GM12878 (cell line): Measurements from ENCODE around the gene MLN. TPM values are rescaled to one million over a fixed set of nuclear protein-coding genes. Genes with fewer than 3 reads are reported as not detected.

Experiments
- ATAC-seq: fragments of 200-7000 bp; cut with Tn5 transposase; 3 replicates; pipeline ENCODE4 v1.9.1; 2020; ENCODE audit warnings: mild to moderate bottlenecking, moderate library complexity
- BruUV-seq: library from RNA; stranded (reverse); fragments of 400-500 nt; replicated peaks from 2 replicates; lab custom pipeline; 2021; lab: Mats Ljungman, UMichigan
- CTCF ChIA-PET: fragments of 300-600 bp; sonication (Branson Sonifier 250); formaldehyde crosslinking; extraction: SDS; loops from one replicate; lab custom pipeline; 2021; ENCODE audit warnings: inconsistent platforms; lab: Yijun Ruan, JAX
- POLR2A ChIA-PET: fragments of 350-600 bp; formaldehyde crosslinking; extraction: SDS; loops from one replicate; lab custom pipeline; 2021; ENCODE audit warnings: inconsistent platforms; lab: Charles Lee
- RAD21 ChIA-PET: fragments of 300-600 bp; sonication (Branson Sonifier 250); formaldehyde crosslinking; loops from one replicate; lab custom pipeline; 2023; ENCODE audit warnings: antibody characterized with exemption; ENCODE audit not compliant: unreplicated experiment; lab: Charles Lee
- SMC1A ChIA-PET: fragments of 300-600 bp; sonication (Branson Sonifier 250); formaldehyde crosslinking; loops from one replicate; lab custom pipeline; 2023; ENCODE audit not compliant: unreplicated experiment, uncharacterized antibody; lab: Charles Lee
- DNase-seq: peaks from one replicate; pipeline ENCODE4 v3.0.0-alpha.2; 2011; ENCODE audit warnings: low read depth, low spot score
- FAIRE-seq: peaks from 3 replicates; lab custom pipeline; 2011; peaks lifted over from hg19 to GRCh38; lab: Jason Lieb, UNC
- H2AFZ ChIP-seq: 2 replicates; pipeline ENCODE4 v1.6.0; 2011; ENCODE audit warnings: low read depth, low read length, control low read depth; ENCODE audit not compliant: control insufficient read depth
- H3K27ac ChIP-seq: 2 replicates; pipeline ENCODE4 v1.5.1; 2011; ENCODE audit warnings: control low read depth; ENCODE audit not compliant: control insufficient read depth, insufficient read depth
- H3K27me3 ChIP-seq, 2 experiments: replicated peaks in 1 of 2; 2 replicates each; pipeline versions ENCODE4 v1.6.0 to v1.6.1; 2011; ENCODE audit warnings: low read length in 1 of 2; ENCODE audit not compliant: control insufficient read depth in 2 of 2, insufficient read depth in 2 of 2
- H3K36me3 ChIP-seq, 2 experiments: 2 replicates each; pipeline ENCODE4 v1.5.1; 2011; ENCODE audit warnings: low read length in 1 of 2; ENCODE audit not compliant: control insufficient read depth in 2 of 2, insufficient read depth in 2 of 2
- H3K4me1 ChIP-seq: 2 replicates; pipeline ENCODE4 v1.6.1; 2011; ENCODE audit warnings: mild to moderate bottlenecking, low read length, moderate library complexity, mixed read lengths; ENCODE audit not compliant: control insufficient read depth, insufficient read depth
- H3K4me2 ChIP-seq: 2 replicates; pipeline ENCODE4 v1.6.0; 2011; ENCODE audit warnings: control low read depth; ENCODE audit not compliant: control insufficient read depth, insufficient read depth
- H3K4me3 ChIP-seq: fragments of 200-600 bp; sonication (generic); 2 replicates; pipeline ENCODE4 v1.5.1; 2016
- H3K79me2 ChIP-seq: 2 replicates; pipeline ENCODE4 v1.6.0; 2011; ENCODE audit warnings: low read length; ENCODE audit not compliant: control insufficient read depth, insufficient read depth
- H3K9ac ChIP-seq: 2 replicates; pipeline ENCODE4 v1.8.0; 2011; ENCODE audit warnings: low read length, control low read depth, mixed read lengths; ENCODE audit not compliant: control insufficient read depth, insufficient read depth
- H3K9me3 ChIP-seq: replicated peaks from 3 replicates; pipeline ENCODE4 v1.5.1; 2011; ENCODE audit warnings: mild to moderate bottlenecking, low read length; ENCODE audit not compliant: control insufficient read depth, insufficient read depth
- H4K20me1 ChIP-seq: 2 replicates; pipeline ENCODE4 v1.6.0; 2011; ENCODE audit not compliant: control insufficient read depth, insufficient read depth
- ASH2L ChIP-seq: fragments of 300-600, 200-600 bp; sonication (generic); IDR thresholded peaks from 2 replicates; pipeline ENCODE4 v1.6.1; 2017; ENCODE audit warnings: low read depth, mild to moderate bottlenecking, borderline replicate concordance
- LARP7 ChIP-seq: fragments of 450-650 bp; IDR thresholded peaks from 2 replicates; pipeline ENCODE4 v1.6.1; 2017; ENCODE audit warnings: mild to moderate bottlenecking
- RB1 ChIP-seq: fragments of 450-650 bp; formaldehyde crosslinking; IDR thresholded peaks from 2 replicates; pipeline ENCODE4 v1.6.1; 2017; ENCODE audit warnings: mild to moderate bottlenecking, borderline replicate concordance
- RBBP5 ChIP-seq: fragments of 200-600 bp; sonication (generic); conservative IDR thresholded peaks from 2 replicates; pipeline ENCODE4 v1.6.1; 2016
- RFX5 ChIP-seq: IDR thresholded peaks from 2 replicates; pipeline ENCODE4 v1.6.1; 2011; ENCODE audit warnings: low read depth, low read length, improper control_type of control experiment
- SRF ChIP-seq, 2 experiments: IDR thresholded peaks; 2 replicates each; pipeline ENCODE4 v1.6.1; 2011; ENCODE audit warnings: low read depth in 2 of 2, low read length in 2 of 2, mild to moderate bottlenecking in 1 of 2, moderate library complexity in 1 of 2
- YY1 ChIP-seq: IDR thresholded peaks from 2 replicates; pipeline ENCODE4 v1.6.1; 2011; ENCODE audit warnings: low read depth, mild to moderate bottlenecking, low read length
- WGBS: methylation state at CpG from one replicate; pipeline ENCODE4 v1.1.6; 2016; ENCODE audit warnings: low lambda C conversion rate; ENCODE audit not compliant: insufficient replicate concordance, insufficient coverage; ENCODE audit errors: missing lambda C conversion rate; 5-methylcytosine and 5-hydroxymethylcytosine counted together
- in situ Hi-C: fragments of 300-500 bp; cut with MboI; formaldehyde crosslinking; loops from 9 replicates; pipeline ENCODE4 v1.14.3; 2018; ENCODE audit warnings: mixed read lengths
- intact Hi-C: fragments of 100-400 bp; cut with micrococcal nuclease; formaldehyde crosslinking; loops from one replicate; pipeline ENCODE4 v1.14.2; 2022; ENCODE audit not compliant: unreplicated experiment
- polyA plus RNA-seq, 11 experiments: library from polyadenylated mRNA; depleted of rRNA in 4 of 11; unstranded in 6 of 11; stranded (reverse) in 5 of 11; fragments of >200 nt; fragmentation: Nextera tagmentation in 4 of 11; fragmentation: Illumina TruSeq in 1 of 11; extraction: Ambion mirVana in 4 of 11; extraction: Trizol in 1 of 11; gene quantifications; 1 replicate in 1 of 11; 2 replicates in 10 of 11; pipeline versions ENCODE4 v1.2.1 to v1.2.3, GENCODE V29; 2011 to 2016; ENCODE audit warnings: inconsistent platforms in 2 of 11, missing spikeins in 2 of 11, low read depth in 1 of 11
- total RNA-seq, 4 experiments: library from RNA; depleted of rRNA in 3 of 4; stranded (reverse); fragments of >200 nt in 3 of 4; fragmentation: Illumina TruSeq in 1 of 4; extraction: Trizol in 1 of 4; gene quantifications; 2 replicates each; pipeline versions ENCODE4 v1.2.1 to v1.2.3, GENCODE V29; 2013 to 2021
- TF ChIP-seq, protein P1 (sequence below): IDR thresholded peaks from 2 replicates; pipeline ENCODE4 v1.6.1; 2012; ENCODE audit warnings: low read length, inconsistent platforms
- TF ChIP-seq, protein P2 (sequence below): fragments of 450-650 bp; IDR thresholded peaks from 2 replicates; pipeline ENCODE4 v1.6.1; 2017; ENCODE audit warnings: borderline replicate concordance
- TF ChIP-seq, protein P3 (sequence below): IDR thresholded peaks from 2 replicates; pipeline ENCODE4 v1.6.1; 2011; ENCODE audit warnings: low read depth, mild to moderate bottlenecking, low read length, moderate library complexity, borderline replicate concordance; ENCODE audit errors: extremely low read depth

MLN gene
- total and polyA plus RNA-seq, 10 of the 15 experiments (the other 5 are each of a cell fraction or from before 2014, with no cell fraction given), result not detected

DNA sequence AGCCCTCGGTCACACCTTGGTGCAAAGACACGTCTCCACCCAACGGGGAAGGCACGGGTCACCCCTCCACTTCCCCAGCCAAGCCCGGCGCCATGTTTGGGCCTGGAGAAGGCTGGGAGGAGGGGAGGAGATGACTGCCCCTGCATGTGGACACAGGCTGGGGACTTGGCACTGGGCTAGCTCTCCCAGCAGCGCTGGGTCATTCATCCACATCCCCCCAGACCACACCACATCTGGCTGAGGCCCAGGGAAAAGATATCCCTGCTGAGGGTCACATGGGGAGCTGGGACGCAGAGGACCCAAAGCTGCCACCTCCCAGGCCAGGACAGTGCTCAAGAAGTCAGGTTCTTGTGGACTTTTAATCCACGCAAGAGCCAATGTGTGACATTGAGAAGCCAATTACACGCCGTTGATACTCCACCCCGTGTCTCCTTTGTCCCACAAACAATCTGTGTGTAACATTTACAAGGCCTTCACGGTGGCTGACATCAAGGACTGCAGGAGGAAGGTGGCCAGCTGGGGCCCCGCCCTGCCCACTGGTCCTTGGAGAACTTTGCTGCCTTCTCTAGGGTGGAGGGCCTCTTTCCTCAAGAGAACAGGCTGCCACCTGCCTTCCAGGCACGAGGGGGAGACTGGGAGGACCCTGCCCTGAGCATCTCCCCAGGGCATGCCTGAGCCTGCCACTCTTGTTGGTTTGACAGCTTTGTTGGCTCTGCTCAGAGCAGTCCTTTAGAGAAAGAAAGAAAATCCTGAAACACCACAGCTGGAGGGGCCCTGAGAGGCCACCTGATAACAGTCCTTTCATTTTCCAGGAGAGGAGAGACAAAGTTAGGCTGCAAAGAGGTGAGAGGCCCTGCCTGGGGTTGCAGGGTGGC is 51.8 kb downstream of the MLN start:
- Histone ChIP-seq H3K4me2 (no peak overlapping the region), H3K79me2 (no peaks in the 10 kb centered on the region), H3K27ac (no peak overlapping the region), H2AFZ (no peak overlapping the region), H3K4me1 (peaks cover 11% of the 10 kb centered on the region), H3K9ac (no peak overlapping the region), H3K4me3 (no peak overlapping the region), H3K27me3 (no peaks in the 10 kb centered on the region; a peak in 2 of 4 replicates), H3K36me3 (no peaks in the 10 kb centered on the region), H4K20me1 (no peaks in the 10 kb centered on the region), H3K9me3 (no peaks in the 10 kb centered on the region)
- ATAC-seq (peak; percentile 50), FAIRE-seq (no peak), DNase-seq (no peak)
- ChIA-PET SMC1A (no interaction called here), POLR2A (no interaction called here), CTCF (no interaction called here), RAD21 (no interaction called here)
- no TSS peak for BruUV-seq
- 25% methylated on average over 15 of the region's 15 CpGs for WGBS
- intact Hi-C loops (no loop called here), in situ Hi-C loops (no loop called here)
- TF ChIP-seq RBBP5, result no peak
- TF ChIP-seq SRF (IDR thresholded peaks at IDR 0.05; ENCODE audit: low read depth in 2 of 2, low read length in 2 of 2), result no peak
- TF ChIP-seq RB1, result no peak
- no peak for TF ChIP-seq RFX5
- no peak for TF ChIP-seq LARP7
- TF ChIP-seq ASH2L, result no peak
- TF ChIP-seq, protein P1, sequence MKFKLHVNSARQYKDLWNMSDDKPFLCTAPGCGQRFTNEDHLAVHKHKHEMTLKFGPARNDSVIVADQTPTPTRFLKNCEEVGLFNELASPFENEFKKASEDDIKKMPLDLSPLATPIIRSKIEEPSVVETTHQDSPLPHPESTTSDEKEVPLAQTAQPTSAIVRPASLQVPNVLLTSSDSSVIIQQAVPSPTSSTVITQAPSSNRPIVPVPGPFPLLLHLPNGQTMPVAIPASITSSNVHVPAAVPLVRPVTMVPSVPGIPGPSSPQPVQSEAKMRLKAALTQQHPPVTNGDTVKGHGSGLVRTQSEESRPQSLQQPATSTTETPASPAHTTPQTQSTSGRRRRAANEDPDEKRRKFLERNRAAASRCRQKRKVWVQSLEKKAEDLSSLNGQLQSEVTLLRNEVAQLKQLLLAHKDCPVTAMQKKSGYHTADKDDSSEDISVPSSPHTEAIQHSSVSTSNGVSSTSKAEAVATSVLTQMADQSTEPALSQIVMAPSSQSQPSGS, result no peak
- TF ChIP-seq, protein P2, sequence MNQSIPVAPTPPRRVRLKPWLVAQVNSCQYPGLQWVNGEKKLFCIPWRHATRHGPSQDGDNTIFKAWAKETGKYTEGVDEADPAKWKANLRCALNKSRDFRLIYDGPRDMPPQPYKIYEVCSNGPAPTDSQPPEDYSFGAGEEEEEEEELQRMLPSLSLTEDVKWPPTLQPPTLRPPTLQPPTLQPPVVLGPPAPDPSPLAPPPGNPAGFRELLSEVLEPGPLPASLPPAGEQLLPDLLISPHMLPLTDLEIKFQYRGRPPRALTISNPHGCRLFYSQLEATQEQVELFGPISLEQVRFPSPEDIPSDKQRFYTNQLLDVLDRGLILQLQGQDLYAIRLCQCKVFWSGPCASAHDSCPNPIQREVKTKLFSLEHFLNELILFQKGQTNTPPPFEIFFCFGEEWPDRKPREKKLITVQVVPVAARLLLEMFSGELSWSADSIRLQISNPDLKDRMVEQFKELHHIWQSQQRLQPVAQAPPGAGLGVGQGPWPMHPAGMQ, result no peak
- TF ChIP-seq, protein P3, sequence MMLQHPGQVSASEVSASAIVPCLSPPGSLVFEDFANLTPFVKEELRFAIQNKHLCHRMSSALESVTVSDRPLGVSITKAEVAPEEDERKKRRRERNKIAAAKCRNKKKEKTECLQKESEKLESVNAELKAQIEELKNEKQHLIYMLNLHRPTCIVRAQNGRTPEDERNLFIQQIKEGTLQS, result no peak
- TF ChIP-seq YY1, result no peak
